ENCODE data around the gene VPS13D.

VPS13D gene

DNA sequence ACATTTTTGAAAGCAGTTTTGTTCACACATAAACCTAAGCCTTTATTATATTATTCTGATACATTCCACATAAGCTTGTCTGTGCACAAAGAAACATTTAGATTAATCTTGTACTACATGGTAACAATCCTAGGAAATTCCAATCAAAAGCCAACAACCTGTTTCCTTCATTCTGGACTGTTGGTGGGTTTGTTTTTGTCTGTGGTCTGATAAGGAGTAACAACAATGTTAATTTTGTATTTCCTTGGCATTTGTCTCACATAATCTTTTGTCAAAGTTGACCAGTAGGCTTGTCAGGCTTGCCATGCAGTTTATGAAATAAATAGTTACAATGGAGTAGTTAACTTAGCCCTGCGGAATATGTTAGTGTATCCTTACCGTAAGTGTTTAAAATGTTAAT is 204.9 kb downstream of the VPS13D start:
- no peaks in the 10 kb centered on the region for H3K27me3 ChIP-seq
- peaks cover 34% of the 10 kb centered on the region for H3K36me3 ChIP-seq
- no peak overlapping the region for H3K27ac ChIP-seq
- H3K4me3 ChIP-seq (ENCODE audit: low read depth in 1 of 2, low read length in 1 of 2) = no peak overlapping the region
- no peaks in the 10 kb centered on the region for H3K9me3 ChIP-seq
- TF ChIP-seq CTCF (IDR thresholded peaks at IDR 0.05) = no peak
- H3K4me1 ChIP-seq (ENCODE audit: control insufficient read depth in 1 of 2, insufficient read depth in 1 of 2, low read depth in 1 of 2, low read length in 1 of 2) = no peaks in the 10 kb centered on the region

DNA sequence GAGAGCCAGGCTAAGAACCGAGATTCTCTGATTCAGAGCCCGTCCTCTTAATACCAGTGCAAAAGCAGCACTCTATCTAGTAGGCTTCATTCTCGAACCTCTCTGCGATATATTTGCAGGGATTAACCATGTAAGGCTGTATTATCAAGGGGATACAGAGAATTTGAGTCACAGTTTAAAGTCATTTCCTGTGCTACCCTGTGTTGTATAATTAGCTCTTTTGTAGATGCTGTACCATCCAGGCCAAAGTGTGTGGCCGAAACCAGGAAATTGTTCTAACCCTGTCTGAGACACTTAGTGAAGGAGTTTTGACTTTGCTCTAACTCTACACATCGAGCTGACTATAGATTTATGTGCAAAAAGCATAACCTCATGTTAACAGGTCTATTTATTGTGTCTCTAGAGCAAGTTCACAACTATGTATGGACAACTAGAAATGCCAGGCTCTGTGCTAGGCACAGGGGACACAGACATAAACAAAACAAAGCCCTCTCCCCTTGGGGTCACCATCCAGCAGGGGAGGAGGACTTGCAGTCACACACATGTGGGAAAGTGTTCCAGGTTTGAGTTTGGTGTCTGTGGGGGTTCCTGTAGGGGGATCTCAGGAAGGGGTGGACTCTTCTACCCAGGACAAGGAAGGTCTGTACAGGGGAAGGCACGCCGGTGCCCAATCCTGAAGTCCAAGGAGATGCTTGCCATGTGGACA is 206.0 kb downstream of the VPS13D start:
- no peak for TF ChIP-seq CTCF (IDR thresholded peaks at IDR 0.05)
- Histone ChIP-seq H3K36me3 (peaks cover 29% of the 10 kb centered on the region), H3K27ac (no peak overlapping the region), H3K4me3 (ENCODE audit: low read depth in 1 of 2, low read length in 1 of 2) (no peak overlapping the region), H3K27me3 (no peaks in the 10 kb centered on the region), H3K9me3 (no peaks in the 10 kb centered on the region), H3K4me1 (ENCODE audit: control insufficient read depth in 1 of 2, insufficient read depth in 1 of 2, low read depth in 1 of 2, low read length in 1 of 2) (no peaks in the 10 kb centered on the region)

DNA sequence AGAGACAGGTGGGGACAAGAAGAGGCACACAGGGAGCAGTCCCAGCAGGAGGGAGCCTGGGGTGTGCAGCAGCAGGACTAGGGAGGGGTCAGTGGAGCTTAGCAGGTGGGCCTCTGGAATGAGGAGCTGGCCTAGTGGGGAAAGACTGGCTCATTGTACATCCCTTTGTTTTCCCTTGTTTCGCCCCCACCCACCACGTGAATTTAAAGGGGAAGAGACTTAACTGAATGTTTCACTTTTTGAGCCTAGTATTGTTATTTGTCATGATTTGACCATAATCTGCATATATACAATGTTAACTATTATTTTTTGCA is 206.5 kb downstream of the VPS13D start:
- no peak overlapping the region for H3K27ac ChIP-seq
- H3K27me3 ChIP-seq = no peaks in the 10 kb centered on the region
- H3K4me1 ChIP-seq (ENCODE audit: control insufficient read depth in 1 of 2, insufficient read depth in 1 of 2, low read depth in 1 of 2, low read length in 1 of 2) = no peaks in the 10 kb centered on the region
- H3K9me3 ChIP-seq = no peaks in the 10 kb centered on the region
- no peak overlapping the region for H3K4me3 ChIP-seq (ENCODE audit: low read depth in 1 of 2, low read length in 1 of 2)
- H3K36me3 ChIP-seq = peaks cover 33% of the 10 kb centered on the region
- TF ChIP-seq CTCF (IDR thresholded peaks at IDR 0.05) = no peak

- Histone ChIP-seq H3K27ac (no peak overlapping the region), H3K4me3 (ENCODE audit: low read depth in 1 of 2, low read length in 1 of 2) (no peak overlapping the region), H3K36me3 (peaks cover 36% of the 10 kb centered on the region), H3K27me3 (no peaks in the 10 kb centered on the region), H3K9me3 (no peaks in the 10 kb centered on the region), H3K4me1 (ENCODE audit: control insufficient read depth in 1 of 2, insufficient read depth in 1 of 2, low read depth in 1 of 2, low read length in 1 of 2) (no peaks in the 10 kb centered on the region)
- TF ChIP-seq CTCF (IDR thresholded peaks at IDR 0.05) = no peak
These were observed 207.2 kb downstream of the VPS13D start for GRCh38 chr1:12436817-12437599.

GRCh38 chr1:12437629-12438028 is 207.8 kb downstream of the VPS13D start:
- Histone ChIP-seq H3K4me3 (ENCODE audit: low read depth in 1 of 2, low read length in 1 of 2) (no peak overlapping the region), H3K27ac (no peak overlapping the region), H3K36me3 (peaks cover 36% of the 10 kb centered on the region), H3K4me1 (ENCODE audit: control insufficient read depth in 1 of 2, insufficient read depth in 1 of 2, low read depth in 1 of 2, low read length in 1 of 2) (no peaks in the 10 kb centered on the region), H3K9me3 (no peaks in the 10 kb centered on the region), H3K27me3 (no peaks in the 10 kb centered on the region)
- TF ChIP-seq CTCF (IDR thresholded peaks at IDR 0.05) = no peak
